ENCODE results near the gene MAL. TPM values are rescaled to one million over a fixed set of nuclear protein-coding genes. Genes with fewer than 3 reads are reported as not detected.

The MAL gene
- polyA plus RNA-seq, 1 donor from 2014 or later, result not detected

DNA sequence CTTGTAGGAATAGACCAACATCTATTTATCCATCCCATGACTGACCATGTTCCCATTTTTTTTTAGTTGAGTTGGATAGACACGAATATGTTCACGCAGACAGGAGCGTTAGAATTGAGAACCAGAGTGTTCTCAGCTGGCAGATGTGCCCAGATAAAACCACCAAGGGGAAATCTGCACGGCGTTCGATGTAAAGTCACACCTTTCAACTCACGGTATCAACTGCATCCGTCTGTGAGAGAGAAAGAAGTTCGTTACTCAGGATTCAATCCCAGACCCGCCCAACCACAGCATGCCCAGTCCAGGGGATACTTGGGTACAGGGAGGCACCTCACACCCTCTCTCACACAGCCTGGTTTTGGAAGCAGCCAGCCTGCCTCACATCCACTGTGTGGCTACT, 26.1 kb downstream of the MAL start:
- no peaks in the 10 kb centered on the region for H4K20me1 ChIP-seq (ENCODE audit: insufficient read depth)
- H2AFZ ChIP-seq (ENCODE audit: low read depth, low read length), result no peak overlapping the region
- H3K9me3 ChIP-seq (ENCODE audit: low read length), result peaks cover 17% of the 10 kb centered on the region
- no peak overlapping the region for H3K9ac ChIP-seq (ENCODE audit: low read length)
- no peaks in the 10 kb centered on the region for H3K79me2 ChIP-seq (replicated peaks; ENCODE audit: insufficient read depth, low read length)
- H3K9me2 ChIP-seq (ENCODE audit: insufficient read depth, low read length), result no peaks in the 10 kb centered on the region
- no peaks in the 10 kb centered on the region for H3K27me3 ChIP-seq (ENCODE audit: insufficient read depth, low read depth, low read length)
- no peak overlapping the region for H3K4me2 ChIP-seq (ENCODE audit: low read length)
- H3K27ac ChIP-seq (ENCODE audit: low read length), result no peak overlapping the region
- H3F3A ChIP-seq (ENCODE audit: insufficient read depth, low read length, poor library complexity, severe bottlenecking), result no peaks in the 10 kb centered on the region
- H3K4me3 ChIP-seq (ENCODE audit: low read length), result no peak overlapping the region
- TF ChIP-seq EZH2 (IDR thresholded peaks at IDR 0.05; ENCODE audit: borderline replicate concordance, insufficient read depth, low read length, poor library complexity, severe bottlenecking), result no peak
- TF ChIP-seq EP300 (conservative IDR thresholded peaks at IDR 0.05; ENCODE audit: poor library complexity, severe bottlenecking), result no peak
- TF ChIP-seq MXI1 (conservative IDR thresholded peaks at IDR 0.05; ENCODE audit: poor library complexity, severe bottlenecking), result no peak
- TF ChIP-seq, protein P1, sequence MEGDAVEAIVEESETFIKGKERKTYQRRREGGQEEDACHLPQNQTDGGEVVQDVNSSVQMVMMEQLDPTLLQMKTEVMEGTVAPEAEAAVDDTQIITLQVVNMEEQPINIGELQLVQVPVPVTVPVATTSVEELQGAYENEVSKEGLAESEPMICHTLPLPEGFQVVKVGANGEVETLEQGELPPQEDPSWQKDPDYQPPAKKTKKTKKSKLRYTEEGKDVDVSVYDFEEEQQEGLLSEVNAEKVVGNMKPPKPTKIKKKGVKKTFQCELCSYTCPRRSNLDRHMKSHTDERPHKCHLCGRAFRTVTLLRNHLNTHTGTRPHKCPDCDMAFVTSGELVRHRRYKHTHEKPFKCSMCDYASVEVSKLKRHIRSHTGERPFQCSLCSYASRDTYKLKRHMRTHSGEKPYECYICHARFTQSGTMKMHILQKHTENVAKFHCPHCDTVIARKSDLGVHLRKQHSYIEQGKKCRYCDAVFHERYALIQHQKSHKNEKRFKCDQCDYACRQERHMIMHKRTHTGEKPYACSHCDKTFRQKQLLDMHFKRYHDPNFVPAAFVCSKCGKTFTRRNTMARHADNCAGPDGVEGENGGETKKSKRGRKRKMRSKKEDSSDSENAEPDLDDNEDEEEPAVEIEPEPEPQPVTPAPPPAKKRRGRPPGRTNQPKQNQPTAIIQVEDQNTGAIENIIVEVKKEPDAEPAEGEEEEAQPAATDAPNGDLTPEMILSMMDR (IDR thresholded peaks at IDR 0.05; ENCODE audit: poor library complexity, severe bottlenecking), result no peak
- no peak for TF ChIP-seq TAF1 (IDR thresholded peaks at IDR 0.05; ENCODE audit: low read depth)
- no peak for TF ChIP-seq RAD21 (conservative IDR thresholded peaks at IDR 0.05)
- no peak for TF ChIP-seq SMC3 (conservative IDR thresholded peaks at IDR 0.05; ENCODE audit: poor library complexity)
- TF ChIP-seq, protein P2, sequence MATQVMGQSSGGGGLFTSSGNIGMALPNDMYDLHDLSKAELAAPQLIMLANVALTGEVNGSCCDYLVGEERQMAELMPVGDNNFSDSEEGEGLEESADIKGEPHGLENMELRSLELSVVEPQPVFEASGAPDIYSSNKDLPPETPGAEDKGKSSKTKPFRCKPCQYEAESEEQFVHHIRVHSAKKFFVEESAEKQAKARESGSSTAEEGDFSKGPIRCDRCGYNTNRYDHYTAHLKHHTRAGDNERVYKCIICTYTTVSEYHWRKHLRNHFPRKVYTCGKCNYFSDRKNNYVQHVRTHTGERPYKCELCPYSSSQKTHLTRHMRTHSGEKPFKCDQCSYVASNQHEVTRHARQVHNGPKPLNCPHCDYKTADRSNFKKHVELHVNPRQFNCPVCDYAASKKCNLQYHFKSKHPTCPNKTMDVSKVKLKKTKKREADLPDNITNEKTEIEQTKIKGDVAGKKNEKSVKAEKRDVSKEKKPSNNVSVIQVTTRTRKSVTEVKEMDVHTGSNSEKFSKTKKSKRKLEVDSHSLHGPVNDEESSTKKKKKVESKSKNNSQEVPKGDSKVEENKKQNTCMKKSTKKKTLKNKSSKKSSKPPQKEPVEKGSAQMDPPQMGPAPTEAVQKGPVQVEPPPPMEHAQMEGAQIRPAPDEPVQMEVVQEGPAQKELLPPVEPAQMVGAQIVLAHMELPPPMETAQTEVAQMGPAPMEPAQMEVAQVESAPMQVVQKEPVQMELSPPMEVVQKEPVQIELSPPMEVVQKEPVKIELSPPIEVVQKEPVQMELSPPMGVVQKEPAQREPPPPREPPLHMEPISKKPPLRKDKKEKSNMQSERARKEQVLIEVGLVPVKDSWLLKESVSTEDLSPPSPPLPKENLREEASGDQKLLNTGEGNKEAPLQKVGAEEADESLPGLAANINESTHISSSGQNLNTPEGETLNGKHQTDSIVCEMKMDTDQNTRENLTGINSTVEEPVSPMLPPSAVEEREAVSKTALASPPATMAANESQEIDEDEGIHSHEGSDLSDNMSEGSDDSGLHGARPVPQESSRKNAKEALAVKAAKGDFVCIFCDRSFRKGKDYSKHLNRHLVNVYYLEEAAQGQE (IDR thresholded peaks at IDR 0.05; ENCODE audit: borderline replicate concordance), result no peak
- no peak for TF ChIP-seq POLR2AphosphoS5 (IDR thresholded peaks at IDR 0.05)
- H3K36me3 ChIP-seq (ENCODE audit: insufficient read depth, low read length), result no peaks in the 10 kb centered on the region

DNA sequence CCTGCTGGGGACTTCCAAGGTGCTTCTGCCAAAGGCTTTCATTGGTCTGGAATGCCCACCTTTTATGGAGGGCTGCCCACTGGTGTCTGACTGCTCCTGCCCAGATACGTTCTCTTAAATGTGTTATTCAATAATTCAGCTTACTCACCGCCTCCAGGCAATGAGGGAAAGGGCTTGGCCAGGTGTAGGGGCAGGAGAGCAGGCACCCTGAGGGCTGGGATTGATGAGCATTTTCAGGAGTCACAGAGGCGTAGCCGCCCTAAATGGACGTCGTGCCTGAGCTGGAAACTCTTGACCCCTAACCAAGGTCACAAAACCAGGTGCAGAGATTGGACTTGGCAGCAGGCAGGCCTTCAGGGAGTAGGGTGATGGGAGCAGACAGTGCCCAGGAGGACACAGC, 26.8 kb downstream of the MAL start:
- no peaks in the 10 kb centered on the region for H3K79me2 ChIP-seq (replicated peaks; ENCODE audit: insufficient read depth, low read length)
- no peak overlapping the region for H3K4me2 ChIP-seq (ENCODE audit: low read length)
- no peaks in the 10 kb centered on the region for H3K27me3 ChIP-seq (ENCODE audit: insufficient read depth, low read depth, low read length)
- no peaks in the 10 kb centered on the region for H3K9me2 ChIP-seq (ENCODE audit: insufficient read depth, low read length)
- no peak overlapping the region for H3K4me3 ChIP-seq (ENCODE audit: low read length)
- H3K9ac ChIP-seq (ENCODE audit: low read length), result no peak overlapping the region
- no peaks in the 10 kb centered on the region for H4K20me1 ChIP-seq (ENCODE audit: insufficient read depth)
- H3F3A ChIP-seq (ENCODE audit: insufficient read depth, low read length, poor library complexity, severe bottlenecking), result no peaks in the 10 kb centered on the region
- no peak for TF ChIP-seq EP300 (conservative IDR thresholded peaks at IDR 0.05; ENCODE audit: poor library complexity, severe bottlenecking)
- H3K9me3 ChIP-seq (ENCODE audit: low read length), result peaks cover 22% of the 10 kb centered on the region
- no peak overlapping the region for H3K27ac ChIP-seq (ENCODE audit: low read length)
- no peaks in the 10 kb centered on the region for H3K36me3 ChIP-seq (ENCODE audit: insufficient read depth, low read length)
- no peak overlapping the region for H2AFZ ChIP-seq (ENCODE audit: low read depth, low read length)

Measured in neural cell (in vitro differentiated cells).